ENCODE results near the gene WDR37. TPM values are rescaled to one million over a fixed set of nuclear protein-coding genes. Genes with fewer than 3 reads are reported as not detected.

The WDR37 gene
- total RNA-seq, 4 donors from 2014 or later = 16.8 to 28.8 (median 22.3) TPM

GRCh38 chr10:1086787-1087186, 30.6 kb downstream of the WDR37 start:
- Histone ChIP-seq H3K27me3 (no peaks in the 10 kb centered on the region), H3K36me3 (peaks cover 0 to 95% (median 0%) of the 10 kb centered on the region in 3 donors), H3K4me3 (no peak overlapping the region), H3K4me1 (no peaks in the 10 kb centered on the region), H3K9me3 (no peaks in the 10 kb centered on the region), H3K27ac (no peak overlapping the region)
- TF ChIP-seq POLR2A (IDR thresholded peaks at IDR 0.05) = no peak
- TF ChIP-seq CTCF (IDR thresholded peaks at IDR 0.05) = no peak
- no peak for DNase-seq

GRCh38 chr10:1089017-1089689, 33.0 kb downstream of the WDR37 start:
- no peak for DNase-seq
- H3K36me3 ChIP-seq = peaks cover 0 to 89% (median 0%) of the 10 kb centered on the region in 3 donors
- H3K27me3 ChIP-seq = no peaks in the 10 kb centered on the region
- TF ChIP-seq CTCF (IDR thresholded peaks at IDR 0.05) (no peak), POLR2A (IDR thresholded peaks at IDR 0.05) (no peak)
- no peaks in the 10 kb centered on the region for H3K9me3 ChIP-seq
- H3K27ac ChIP-seq = no peak overlapping the region
- H3K4me3 ChIP-seq = no peak overlapping the region
- no peaks in the 10 kb centered on the region for H3K4me1 ChIP-seq

- Histone ChIP-seq H3K4me1 (no peaks in the 10 kb centered on the region), H3K9me3 (no peaks in the 10 kb centered on the region), H3K36me3 (peaks cover 0 to 88% (median 0%) of the 10 kb centered on the region in 3 donors), H3K27me3 (no peaks in the 10 kb centered on the region), H3K27ac (no peak overlapping the region), H3K4me3 (no peak overlapping the region)
- DNase-seq = no peak
- TF ChIP-seq CTCF (IDR thresholded peaks at IDR 0.05) = no peak
- no peak for TF ChIP-seq POLR2A (IDR thresholded peaks at IDR 0.05)
Measured at GRCh38 chr10:1090696-1091095, 34.5 kb downstream of the WDR37 start.

DNA sequence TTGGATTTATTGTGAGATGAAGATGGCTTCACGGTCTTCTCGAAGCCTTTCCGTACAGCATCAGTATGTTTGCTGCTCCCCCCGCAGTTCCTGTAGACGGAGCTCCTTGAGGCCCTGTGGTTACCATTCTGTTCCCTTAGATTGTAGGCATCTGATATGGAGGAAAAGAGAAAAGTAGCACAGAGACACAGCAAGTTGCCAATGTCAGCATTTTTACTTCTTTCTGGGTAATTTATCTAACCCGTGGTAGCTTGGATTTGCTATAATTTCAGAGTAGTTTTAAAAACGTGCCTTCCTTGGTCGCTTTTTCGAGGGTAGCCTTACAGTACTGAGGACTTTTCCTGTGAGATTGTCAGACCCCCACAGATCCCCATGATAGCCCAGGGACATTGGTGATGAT, 37.5 kb downstream of the WDR37 start:
- H3K27me3 ChIP-seq = no peaks in the 10 kb centered on the region
- H3K9me3 ChIP-seq = no peaks in the 10 kb centered on the region
- no peaks in the 10 kb centered on the region for H3K4me1 ChIP-seq
- H3K4me3 ChIP-seq = no peak overlapping the region
- no peak overlapping the region for H3K27ac ChIP-seq
- no peak for DNase-seq
- TF ChIP-seq CTCF (IDR thresholded peaks at IDR 0.05) = no peak
- TF ChIP-seq POLR2A (IDR thresholded peaks at IDR 0.05) = no peak
- H3K36me3 ChIP-seq = peaks cover 0 to 84% (median 0%) of the 10 kb centered on the region in 3 donors

GRCh38 chr10:1094112-1095057, 38.2 kb downstream of the WDR37 start:
- Histone ChIP-seq H3K9me3 (no peaks in the 10 kb centered on the region), H3K36me3 (peaks cover 0 to 82% (median 0%) of the 10 kb centered on the region in 3 donors), H3K4me1 (no peaks in the 10 kb centered on the region), H3K27ac (no peak overlapping the region), H3K4me3 (no peak overlapping the region), H3K27me3 (no peaks in the 10 kb centered on the region)
- TF ChIP-seq CTCF (IDR thresholded peaks at IDR 0.05) (no peak), POLR2A (IDR thresholded peaks at IDR 0.05) (no peak)
- DNase-seq = no peak
